Mesendoderm (in vitro differentiated cells): Measurements from ENCODE around the gene OR6K6.

Experiments used
- DNase-seq: peaks from one replicate; pipeline ENCODE4 v3.0.0; 2013
- H2AK5ac ChIP-seq: 2 replicates; pipeline ENCODE4 v1.6.1; 2013; ENCODE audit warnings: low read length, inconsistent platforms
- H2BK120ac ChIP-seq: 2 replicates; pipeline ENCODE4 v1.6.1; 2013; ENCODE audit warnings: low read depth, mild to moderate bottlenecking, low read length, moderate library complexity, mixed read lengths
- H2BK15ac ChIP-seq: replicated peaks from 2 replicates; pipeline ENCODE4 v1.6.1; 2013; ENCODE audit warnings: low read depth, mild to moderate bottlenecking, moderate library complexity
- H2BK5ac ChIP-seq: 2 replicates; pipeline ENCODE4 v1.6.1; 2013; ENCODE audit warnings: low read length, inconsistent platforms
- H3K18ac ChIP-seq: 2 replicates; pipeline ENCODE4 v1.6.1; 2013; ENCODE audit warnings: mild to moderate bottlenecking, low read length, mixed read lengths
- H3K23ac ChIP-seq: one replicate; pipeline ENCODE4 v1.6.1; 2013; ENCODE audit warnings: low read length
- H3K27ac ChIP-seq: 2 replicates; pipeline ENCODE4 v1.5.1; 2013; ENCODE audit warnings: low read depth, mild to moderate bottlenecking, inconsistent platforms, low read length, moderate library complexity
- H3K27me3 ChIP-seq: 2 replicates; pipeline ENCODE4 v1.6.1; 2013; ENCODE audit warnings: low read length, control low read depth, mild to moderate bottlenecking, inconsistent platforms; ENCODE audit not compliant: insufficient read depth, poor library complexity
- H3K36me3 ChIP-seq: 2 replicates; pipeline ENCODE4 v1.6.1; 2013; ENCODE audit warnings: low read length, inconsistent platforms; ENCODE audit not compliant: control insufficient read depth, insufficient read depth
- H3K4ac ChIP-seq: one replicate; pipeline ENCODE4 v1.6.1; 2013; ENCODE audit warnings: low read depth, mild to moderate bottlenecking, low read length, moderate library complexity
- H3K4me1 ChIP-seq: 2 replicates; pipeline ENCODE4 v1.6.1; 2013; ENCODE audit warnings: low read depth, low read length, inconsistent platforms; ENCODE audit not compliant: control insufficient read depth
- H3K4me2 ChIP-seq: 2 replicates; pipeline ENCODE4 v1.6.1; 2013; ENCODE audit warnings: low read length
- H3K4me3 ChIP-seq: 2 replicates; pipeline ENCODE4 v1.5.1; 2013; ENCODE audit warnings: mild to moderate bottlenecking, low read length
- H3K56ac ChIP-seq: one replicate; pipeline ENCODE4 v1.6.1; 2013; ENCODE audit warnings: low read length
- H3K79me1 ChIP-seq: 2 replicates; pipeline ENCODE4 v1.6.1; 2013; ENCODE audit warnings: low read length, inconsistent platforms
- H3K79me2 ChIP-seq: 2 replicates; pipeline ENCODE4 v1.6.1; 2013; ENCODE audit warnings: mild to moderate bottlenecking, low read length; ENCODE audit not compliant: control insufficient read depth, insufficient read depth
- H3K9ac ChIP-seq: 2 replicates; pipeline ENCODE4 v1.6.1; 2013; ENCODE audit warnings: low read length, inconsistent platforms
- H4K5ac ChIP-seq: one replicate; pipeline ENCODE4 v1.6.1; 2013; ENCODE audit warnings: low read length
- H4K8ac ChIP-seq: one replicate; pipeline ENCODE4 v1.6.1; 2013; ENCODE audit warnings: low read depth, mild to moderate bottlenecking, control low read depth, low read length, moderate library complexity
- WGBS: extraction: QIAGEN DNeasy Blood & Tissue Kit; methylation state at CpG from one replicate; pipeline ENCODE4 v1.1.7; 2013; ENCODE audit warnings: low lambda C conversion rate, missing lambda C conversion rate; ENCODE audit not compliant: insufficient coverage; ENCODE audit errors: extremely low coverage; 5-methylcytosine and 5-hydroxymethylcytosine counted together

Gene OR6K6

DNA sequence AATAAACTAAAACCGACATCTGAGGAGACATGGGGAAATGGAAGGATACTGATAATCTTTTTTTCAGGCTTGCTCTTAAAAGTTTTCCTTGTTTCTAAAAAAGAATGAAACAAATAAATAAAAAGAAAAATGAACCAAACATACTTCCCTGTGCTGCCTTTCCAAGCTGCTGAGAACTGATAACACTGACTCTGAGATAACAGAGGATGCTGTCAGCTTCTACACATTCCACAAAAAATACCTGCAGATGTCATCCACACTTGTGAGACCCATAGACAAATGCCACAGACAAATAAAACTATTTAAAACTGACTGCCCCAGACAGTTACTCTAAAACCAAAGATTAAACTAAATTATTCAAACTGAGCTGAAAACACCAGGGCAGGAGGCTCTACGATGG lies 22.0 kb upstream of the OR6K6 start:
- WGBS = no CpG with 5 or more reads among the region's 2 CpGs
- H3K4me1 ChIP-seq = no peaks in the 10 kb centered on the region
- no peak overlapping the region for H4K5ac ChIP-seq
- no peak overlapping the region for H2BK120ac ChIP-seq
- no peak overlapping the region for H3K27ac ChIP-seq
- no peak overlapping the region for H3K18ac ChIP-seq
- H3K4me2 ChIP-seq = no peak overlapping the region
- no peak overlapping the region for H3K9ac ChIP-seq
- H4K8ac ChIP-seq = no peak overlapping the region
- H2AK5ac ChIP-seq = no peak overlapping the region
- no peaks in the 10 kb centered on the region for H3K36me3 ChIP-seq
- no peak overlapping the region for H2BK15ac ChIP-seq
- H3K79me1 ChIP-seq = no peaks in the 10 kb centered on the region
- H3K27me3 ChIP-seq = no peaks in the 10 kb centered on the region
- no peak overlapping the region for H3K56ac ChIP-seq
- H3K4ac ChIP-seq = no peak overlapping the region
- H3K23ac ChIP-seq = no peak overlapping the region
- no peak overlapping the region for H2BK5ac ChIP-seq
- no peak for DNase-seq
- H3K4me3 ChIP-seq = no peak overlapping the region
- H3K79me2 ChIP-seq = no peaks in the 10 kb centered on the region

- Histone ChIP-seq H3K23ac (no peak overlapping the region), H2AK5ac (no peak overlapping the region), H2BK15ac (no peak overlapping the region), H3K4me1 (no peaks in the 10 kb centered on the region), H3K79me1 (no peaks in the 10 kb centered on the region), H4K5ac (no peak overlapping the region), H3K4me2 (no peak overlapping the region), H3K56ac (no peak overlapping the region), H3K9ac (no peak overlapping the region), H3K4ac (no peak overlapping the region), H3K4me3 (no peak overlapping the region), H3K27me3 (no peaks in the 10 kb centered on the region), H4K8ac (no peak overlapping the region), H3K36me3 (no peaks in the 10 kb centered on the region), H3K18ac (no peak overlapping the region), H3K27ac (no peak overlapping the region), H2BK120ac (no peak overlapping the region), H3K79me2 (no peaks in the 10 kb centered on the region), H2BK5ac (no peak overlapping the region)
- no peak for DNase-seq
These were observed 18.7 kb upstream of the OR6K6 start for GRCh38 chr1:158735848-158736247.

- WGBS = no CpG with 5 or more reads among the region's 9 CpGs
- no peaks in the 10 kb centered on the region for H3K36me3 ChIP-seq
- no peak overlapping the region for H3K4ac ChIP-seq
These were observed 2.3 kb upstream of the OR6K6 start for GRCh38 chr1:158752155-158752712.

DNA sequence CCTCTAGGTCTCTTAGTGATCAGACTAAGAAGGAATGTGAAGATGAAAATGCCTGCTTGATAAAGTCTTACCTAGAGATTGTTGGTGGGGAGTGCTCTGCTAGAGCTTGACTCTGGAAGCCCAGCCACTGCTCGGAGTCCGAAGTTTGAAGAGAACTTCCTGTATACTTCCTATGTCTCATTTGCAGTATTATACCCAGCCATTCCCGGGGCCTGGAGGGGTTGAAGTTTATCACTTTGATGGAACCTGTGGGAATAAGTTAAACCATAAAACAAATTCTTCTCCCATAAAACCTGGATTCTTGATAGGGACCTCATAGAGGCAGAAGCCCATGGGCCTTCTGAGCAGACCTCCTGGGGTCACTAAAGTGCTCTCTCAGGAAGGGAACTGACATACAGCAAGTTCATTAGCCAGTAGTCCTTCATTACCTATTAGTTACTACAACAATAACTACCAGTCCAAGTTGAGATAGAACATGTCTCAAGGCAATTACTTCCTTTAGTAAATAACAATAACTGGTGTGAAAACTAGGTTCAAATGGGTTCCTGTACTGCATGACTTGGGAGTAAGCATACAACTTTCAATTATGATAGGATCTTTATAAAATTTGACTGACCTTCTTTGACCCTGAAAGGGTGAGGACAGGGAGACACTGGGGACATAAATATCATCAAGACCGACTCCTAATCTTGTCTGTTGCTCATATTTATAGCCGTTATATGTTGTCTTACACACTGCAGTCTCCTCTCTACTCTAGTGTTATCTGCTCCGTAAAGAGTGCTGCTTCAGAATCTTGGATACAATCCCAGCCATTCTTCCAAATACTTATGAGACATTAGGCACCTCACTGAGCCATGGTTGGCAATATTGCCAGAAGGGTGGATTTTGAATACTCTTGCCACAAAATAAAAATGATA lies 17.7 kb downstream of the OR6K6 start, which contains the start of gene OR6N1:
Gene OR6N1 (minus strand): TSS at position 246 of the 917 bp plus-strand sequence. CDS start 5,513 bp downstream, outside the sequence.
- Histone ChIP-seq H3K4ac (no peak within 1 kb of the TSS), H3K18ac (no peak within 1 kb of the TSS), H3K4me1 (no peaks in the 10 kb centered on the region), H3K36me3 (no peaks in the 10 kb centered on the region), H3K23ac (no peak within 1 kb of the TSS), H4K5ac (no peak within 1 kb of the TSS), H3K4me3 (no peak within 1 kb of the TSS), H2BK15ac (no peak within 1 kb of the TSS), H3K4me2 (no peak within 1 kb of the TSS), H3K56ac (no peak within 1 kb of the TSS), H3K79me2 (no peaks in the 10 kb centered on the region), H3K9ac (no peak within 1 kb of the TSS), H3K79me1 (no peaks in the 10 kb centered on the region), H4K8ac (no peak within 1 kb of the TSS), H2BK120ac (no peak within 1 kb of the TSS), H2AK5ac (no peak within 1 kb of the TSS), H2BK5ac (no peak within 1 kb of the TSS), H3K27me3 (no peaks in the 10 kb centered on the region), H3K27ac (no peak within 1 kb of the TSS)
- DNase-seq = no peak
- no CpG with 5 or more reads among the region's 6 CpGs for WGBS

More at GRCh38 chr1:158752155-158752712, 2.3 kb upstream of the OR6K6 start:
- no peak overlapping the region for H3K23ac ChIP-seq
- H4K5ac ChIP-seq = no peak overlapping the region
- no peak overlapping the region for H3K9ac ChIP-seq
- H3K56ac ChIP-seq = no peak overlapping the region
- no peak for DNase-seq
- no peak overlapping the region for H2BK5ac ChIP-seq
- H3K4me1 ChIP-seq = no peaks in the 10 kb centered on the region
- no peak overlapping the region for H4K8ac ChIP-seq
- no peak overlapping the region for H2BK15ac ChIP-seq
- H3K79me1 ChIP-seq = no peaks in the 10 kb centered on the region
- no peak overlapping the region for H2AK5ac ChIP-seq
- H3K27me3 ChIP-seq = no peaks in the 10 kb centered on the region
- no peak overlapping the region for H3K18ac ChIP-seq
- no peak overlapping the region for H3K4me2 ChIP-seq
- no peak overlapping the region for H3K4me3 ChIP-seq
- no peak overlapping the region for H3K27ac ChIP-seq
- H2BK120ac ChIP-seq = no peak overlapping the region
- no peaks in the 10 kb centered on the region for H3K79me2 ChIP-seq

GRCh38 chr1:158781104-158781503 lies 26.6 kb downstream of the OR6K6 start, which contains the start of gene OR6N2:
Gene OR6N2 (minus strand): TSS chr1:158781204. CDS start chr1:158777635, 3,569 bp downstream.
- Histone ChIP-seq H3K4me1 (no peaks in the 10 kb centered on the region), H3K27ac (no peak within 1 kb of the TSS), H3K36me3 (no peaks in the 10 kb centered on the region), H2BK120ac (no peak within 1 kb of the TSS), H4K5ac (no peak within 1 kb of the TSS), H3K4ac (no peak within 1 kb of the TSS), H2BK15ac (no peak within 1 kb of the TSS), H4K8ac (no peak within 1 kb of the TSS), H3K4me2 (no peak within 1 kb of the TSS), H3K79me2 (no peaks in the 10 kb centered on the region), H3K27me3 (no peaks in the 10 kb centered on the region), H3K18ac (no peak within 1 kb of the TSS), H2BK5ac (no peak within 1 kb of the TSS), H3K23ac (no peak within 1 kb of the TSS), H2AK5ac (no peak within 1 kb of the TSS), H3K56ac (no peak within 1 kb of the TSS), H3K9ac (no peak within 1 kb of the TSS), H3K79me1 (no peaks in the 10 kb centered on the region), H3K4me3 (no peak within 1 kb of the TSS)
- no peak for DNase-seq
